GM18861 (cell line): Measurements from ENCODE around the gene UBAC2.
A peak's percentile ranks its signal among the peaks of the same experiment; 100 is the strongest.

Experiments used
- ATAC-seq: cut with Tn5 transposase; IDR thresholded peaks from one replicate; pipeline ENCODE4 v1.9.1; 2021; ENCODE audit not compliant: unreplicated experiment

The UBAC2 gene

DNA sequence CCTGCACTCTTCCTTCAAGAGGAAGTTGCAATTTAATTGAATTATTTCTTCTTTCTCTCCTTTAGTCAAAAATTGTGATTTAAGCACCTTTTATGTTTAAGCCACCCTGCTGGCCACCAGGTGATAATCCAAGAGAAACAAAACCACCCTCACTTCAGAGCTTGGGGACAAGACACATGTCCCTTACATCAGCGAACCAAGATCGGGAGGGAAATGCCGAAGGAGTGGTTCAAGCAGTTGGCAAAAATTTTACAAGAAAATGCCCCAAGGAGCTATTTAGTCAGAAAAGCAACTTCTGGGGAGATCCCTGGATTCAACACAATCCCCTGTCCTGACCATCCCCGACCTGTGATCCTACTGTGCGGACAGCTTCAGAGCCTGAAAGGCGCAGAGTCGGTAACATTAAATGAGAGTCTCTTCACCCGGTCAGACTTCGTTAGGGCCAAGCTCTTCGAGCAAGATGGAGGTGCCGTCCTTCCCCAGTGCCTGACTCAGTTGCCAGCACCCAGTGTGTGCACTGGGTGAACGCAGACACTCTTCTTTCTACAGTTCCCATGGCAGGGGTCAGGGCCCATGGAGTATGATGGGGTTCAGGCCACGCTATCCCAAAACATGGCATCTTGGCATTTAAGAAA lies 222.0 kb downstream of the UBAC2 start:
- no peak for ATAC-seq

DNA sequence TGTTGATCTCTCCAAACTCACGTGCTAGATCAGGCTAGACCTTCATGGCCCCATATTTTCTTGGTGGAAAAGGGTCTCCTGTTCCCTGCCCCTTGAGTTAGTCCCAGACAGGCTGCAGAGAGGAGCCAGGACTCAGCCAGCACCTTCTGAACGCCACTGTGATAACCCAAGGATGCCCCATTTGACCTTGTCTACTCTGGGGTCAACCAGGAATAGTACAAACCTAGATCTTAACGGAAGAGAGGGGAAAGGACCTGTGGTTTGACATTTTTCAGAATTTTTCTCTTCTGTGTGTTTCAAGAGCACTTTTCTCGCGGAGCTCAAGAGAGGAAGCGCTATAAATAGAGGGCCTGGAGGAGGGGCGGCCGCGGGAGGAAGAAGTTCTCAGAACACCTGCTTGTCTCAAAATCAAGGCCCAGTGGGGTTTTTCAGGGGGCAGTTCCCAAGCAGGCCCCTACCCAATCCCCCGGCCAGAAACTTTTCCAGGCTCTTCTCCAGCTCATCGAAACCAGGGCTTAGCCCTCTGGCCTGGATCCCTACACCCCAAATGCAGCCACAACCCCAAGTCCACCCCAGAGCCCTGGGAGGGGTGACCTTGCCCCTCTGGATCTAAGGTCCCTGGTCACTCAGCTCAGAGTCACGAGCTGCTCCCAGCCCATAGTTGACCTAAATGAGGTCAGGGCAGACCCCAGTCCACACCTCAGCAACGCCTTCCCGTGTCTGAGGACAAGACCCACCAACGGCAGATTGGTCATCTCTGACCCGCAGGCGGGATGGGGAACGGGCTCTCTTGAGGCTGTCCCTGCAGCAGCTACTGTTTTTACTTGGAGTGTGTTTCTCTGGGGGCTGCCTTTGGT lies 225.1 kb downstream of the UBAC2 start:
- ATAC-seq = peak; percentile 62

DNA sequence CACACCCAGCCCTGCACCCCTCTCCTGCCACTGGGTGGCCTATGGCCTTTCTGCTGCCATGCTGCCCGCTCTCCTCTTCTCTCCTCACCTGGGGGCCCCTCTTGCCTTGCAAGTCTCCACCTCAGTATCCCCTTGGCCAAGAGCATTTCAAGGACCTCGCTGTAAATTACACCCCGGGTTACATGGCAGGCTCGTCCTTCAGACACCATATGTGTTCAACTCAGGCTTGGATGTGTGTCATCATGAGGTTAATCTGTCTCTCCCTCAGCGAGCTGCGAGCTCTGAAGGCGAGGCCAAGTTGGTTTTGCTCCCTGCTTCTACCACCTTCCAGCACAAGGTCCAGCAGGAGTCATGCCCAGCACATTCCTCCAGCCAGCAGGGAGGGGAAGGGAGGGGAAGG lies 225.8 kb downstream of the UBAC2 start:
- no peak for ATAC-seq

DNA sequence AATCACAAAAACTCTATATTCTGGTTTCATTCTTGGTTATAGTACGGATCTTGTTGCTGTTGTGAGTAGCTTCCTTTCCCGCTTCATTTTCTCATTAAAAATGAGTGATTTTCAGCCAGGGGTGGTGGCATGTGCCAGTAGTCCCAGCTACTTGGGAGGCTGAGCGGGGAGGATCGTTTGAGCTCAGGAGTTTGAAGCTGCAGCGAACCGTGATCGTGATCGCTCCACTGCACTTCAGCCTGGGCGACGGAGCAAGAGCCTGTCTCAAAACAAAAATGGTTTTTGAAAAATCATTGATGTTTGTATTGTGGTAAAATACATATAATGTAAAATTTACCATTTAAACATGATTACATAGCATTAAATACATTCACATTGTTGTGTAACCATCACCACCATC lies 229.0 kb downstream of the UBAC2 start:
- no peak for ATAC-seq

DNA sequence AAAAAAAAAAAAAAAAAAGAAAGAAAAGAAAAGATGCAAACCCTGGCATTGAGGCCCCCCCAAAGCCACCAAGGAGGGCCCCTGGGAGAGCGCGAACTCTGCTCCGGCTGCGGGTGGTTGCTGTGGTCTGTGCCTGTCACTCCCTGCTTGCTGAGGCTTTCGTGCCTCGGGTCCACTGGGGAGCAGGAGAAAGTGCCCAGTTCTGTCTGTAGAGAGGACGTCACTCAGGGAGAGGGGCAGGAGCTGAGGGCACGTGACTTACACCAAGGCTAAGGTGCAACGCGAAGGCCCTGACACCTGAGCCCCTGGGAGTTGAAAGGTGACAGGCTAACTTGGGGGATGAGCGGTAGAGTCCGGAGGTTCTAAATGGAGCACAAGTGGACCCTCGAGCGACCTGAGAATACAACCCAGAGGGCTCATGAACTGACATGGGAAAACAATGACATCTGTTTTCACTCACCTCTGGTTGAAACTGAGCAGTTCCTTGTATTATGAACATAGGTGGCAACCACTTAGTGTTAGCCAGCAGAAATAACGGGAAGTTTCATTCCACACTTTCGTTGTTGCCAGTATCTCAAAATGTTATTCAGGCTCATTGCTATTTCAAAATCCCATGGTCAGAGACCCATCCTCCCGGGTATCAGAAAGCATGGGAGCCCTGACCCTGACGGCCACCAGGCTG lies 231.4 kb downstream of the UBAC2 start:
- ATAC-seq = peak; percentile 23

DNA sequence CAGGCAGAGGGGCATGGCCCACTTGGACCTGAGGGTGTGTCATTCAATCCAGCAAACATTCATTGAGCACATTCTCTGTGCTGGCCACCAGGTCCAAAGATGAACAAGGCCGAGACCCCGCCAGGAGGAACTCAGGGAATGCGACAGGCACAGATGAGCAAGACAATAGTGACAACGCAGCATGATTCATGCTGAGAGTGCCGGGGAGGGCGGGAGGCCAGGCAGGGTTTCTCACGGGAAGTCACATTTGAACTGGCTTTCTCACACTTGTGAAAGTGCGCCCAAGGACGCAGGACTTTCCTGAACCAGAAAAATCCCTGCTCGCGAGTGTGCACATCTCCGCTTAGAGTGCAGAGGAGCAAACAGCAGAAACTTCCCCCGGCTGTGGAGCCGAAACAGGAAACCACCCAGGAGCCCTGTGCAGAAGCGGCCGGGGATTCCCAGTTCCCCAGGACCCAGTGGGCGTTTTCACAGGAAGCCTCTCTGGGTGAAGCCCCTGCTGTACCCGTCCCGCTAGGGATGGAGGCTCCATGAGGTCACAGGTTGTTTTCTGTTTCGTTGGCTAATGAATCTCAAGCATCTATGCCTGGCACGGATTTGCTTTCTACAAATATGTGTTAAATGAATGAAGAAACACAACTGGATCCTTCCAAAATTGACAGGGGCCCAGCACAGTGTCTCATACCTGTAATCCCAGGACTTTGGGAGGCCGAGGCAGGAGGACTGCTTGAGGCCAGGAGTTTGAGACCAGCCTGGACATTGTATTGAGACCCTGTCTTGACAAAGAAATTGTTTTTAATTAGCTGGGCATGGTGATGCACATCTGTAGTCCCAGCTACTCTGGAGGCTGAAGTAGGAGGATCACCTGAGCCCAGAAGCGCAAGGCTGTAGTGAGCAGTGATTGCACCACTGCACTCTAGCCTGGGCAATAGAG lies 232.2 kb downstream of the UBAC2 start:
- peak; percentile 50 for ATAC-seq

DNA sequence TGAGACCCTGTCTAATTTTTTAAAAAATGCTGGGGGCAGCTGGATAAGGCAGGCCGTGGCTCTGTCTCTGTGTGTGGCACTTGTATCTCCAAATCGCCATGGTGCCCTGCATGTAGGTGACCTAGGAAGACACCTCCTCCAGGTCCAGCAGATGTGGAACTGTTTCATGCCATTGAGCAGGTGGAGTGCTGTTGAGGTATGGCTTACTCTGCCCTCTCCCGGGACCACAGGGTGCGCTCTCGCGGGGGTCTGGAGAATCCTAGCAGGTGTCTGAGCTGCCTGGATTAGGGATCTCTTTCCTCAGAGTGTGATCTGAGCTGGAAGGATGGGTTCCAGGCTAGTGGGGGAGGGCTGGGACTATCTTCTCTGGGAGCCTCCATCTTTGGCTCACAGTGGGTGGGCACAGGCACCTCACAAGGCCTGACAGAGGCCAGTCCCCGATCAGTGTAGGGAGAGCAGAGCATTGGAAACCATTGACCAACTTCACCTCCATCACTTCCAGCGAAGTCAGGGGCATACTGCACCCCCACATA lies 233.0 kb downstream of the UBAC2 start:
- ATAC-seq = no peak

DNA sequence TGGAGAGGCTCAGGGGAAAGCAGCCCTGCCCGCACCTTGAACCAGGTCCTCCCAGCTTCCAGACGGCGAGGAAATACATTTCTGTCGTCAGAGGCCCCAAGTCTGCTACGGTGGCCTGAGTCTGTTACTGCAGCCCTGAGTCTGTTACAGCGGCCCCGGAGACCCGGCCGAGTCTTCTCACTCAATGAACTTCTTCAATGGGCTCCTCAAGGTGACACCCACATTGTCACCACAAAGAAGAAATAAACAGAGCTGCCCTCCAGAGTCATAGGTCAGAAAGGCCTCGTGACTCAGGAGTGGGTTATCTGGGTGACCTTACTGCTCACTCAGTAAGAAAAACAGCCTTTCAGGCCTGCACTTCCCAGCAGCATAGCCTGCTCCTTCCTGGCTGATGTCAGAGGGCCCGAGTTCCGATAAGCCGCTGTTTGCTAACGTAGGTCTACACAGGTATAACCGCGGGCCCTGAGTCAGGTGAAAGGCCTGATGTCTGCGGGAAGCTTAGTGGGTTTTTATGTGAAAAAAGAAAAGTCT lies 233.7 kb downstream of the UBAC2 start:
- no peak for ATAC-seq

DNA sequence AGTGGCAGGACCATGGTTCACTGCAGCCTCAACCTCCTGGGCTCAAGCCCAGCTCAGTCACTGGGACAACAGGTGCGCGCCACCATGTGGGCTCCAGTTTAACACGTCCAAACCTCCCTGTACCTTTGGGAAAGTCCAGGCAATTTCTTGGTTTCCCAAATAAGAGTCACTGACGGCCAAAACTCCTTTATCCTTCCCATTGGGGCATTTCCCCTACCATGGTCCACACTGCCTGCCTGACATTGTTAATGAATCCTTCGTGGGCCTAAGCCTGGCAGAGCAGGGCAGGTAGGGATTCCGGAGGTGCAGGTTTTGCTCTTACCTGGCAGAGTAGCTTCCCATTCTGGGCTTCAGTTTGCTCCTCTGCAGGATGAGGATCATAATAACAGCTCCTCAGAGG lies 234.5 kb downstream of the UBAC2 start:
- no peak for ATAC-seq

DNA sequence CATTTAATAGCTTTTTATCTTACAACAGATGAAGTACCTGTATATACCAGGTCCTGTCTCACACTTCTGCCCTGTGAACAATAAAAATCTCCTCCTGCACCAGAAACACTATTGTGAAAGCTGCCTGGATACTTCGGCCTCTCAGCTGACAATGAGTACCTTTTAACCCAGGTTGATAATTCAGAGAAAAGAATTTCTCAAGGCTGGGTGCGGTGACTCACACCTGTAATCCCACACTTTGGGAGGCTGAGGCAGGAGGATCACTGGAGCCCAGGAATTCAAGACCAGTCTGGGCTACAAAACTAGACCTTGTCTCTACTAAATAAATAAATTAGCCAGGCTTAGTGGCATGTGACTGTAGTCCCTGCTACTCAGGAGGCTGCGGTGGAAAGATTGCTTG lies 235.3 kb downstream of the UBAC2 start:
- ATAC-seq = no peak
